ENCODE measurements around the gene SLC22A1. TPM values are rescaled to one million over a fixed set of nuclear protein-coding genes. Genes with fewer than 3 reads are reported as not detected.

SLC22A1 gene
- total and polyA plus RNA-seq, 2 of the 8 experiments (the other 6 are each of a cell fraction or from before 2014, with no cell fraction given), result 0.12 to 0.45 TPM

DNA sequence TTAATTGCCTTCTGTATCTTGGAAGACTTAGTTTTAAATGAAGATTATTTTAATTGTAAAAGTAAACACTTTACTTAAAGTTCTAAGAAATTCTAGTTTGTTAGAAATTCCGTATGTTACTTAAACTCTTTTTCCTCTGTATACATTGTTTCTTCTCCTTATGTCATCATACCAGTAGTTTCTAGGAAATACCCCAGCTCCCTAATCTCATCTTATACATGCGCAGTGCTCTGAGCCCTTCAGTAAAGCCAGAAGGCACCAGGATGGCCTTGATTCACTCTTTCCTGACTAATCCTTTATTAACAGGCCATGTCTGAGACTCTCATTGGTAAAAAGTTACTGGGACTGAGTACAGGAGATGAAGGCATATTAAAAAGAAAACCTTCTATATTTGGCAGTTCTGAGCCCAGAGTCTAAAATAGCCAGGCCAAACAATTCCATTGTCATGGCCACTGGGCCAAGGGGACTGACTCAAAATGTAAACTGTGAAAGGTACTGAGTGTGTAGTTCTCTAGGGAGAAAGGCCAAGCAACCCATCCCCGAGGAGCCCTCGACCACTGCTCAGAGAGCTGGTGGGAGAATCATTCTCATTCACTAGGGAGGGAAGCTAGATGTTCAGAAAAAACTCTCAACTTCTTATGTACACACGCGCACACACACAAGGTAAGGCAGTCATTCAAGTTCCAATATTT is 25.0 kb downstream of the SLC22A1 start:
- no peaks in the 10 kb centered on the region for H3K4me1 ChIP-seq (replicated peaks in 1 of 4; ENCODE audit: control insufficient read depth in 3 of 4, insufficient read depth in 4 of 4, low read length in 3 of 4)
- no peak overlapping the region for H3K4ac ChIP-seq (replicated peaks; ENCODE audit: insufficient read length, low read depth, low read length)
- H3K36me3 ChIP-seq (ENCODE audit: control insufficient read depth in 2 of 4, insufficient read depth in 4 of 4, low read length in 3 of 4), result no peaks in the 10 kb centered on the region
- H3K18ac ChIP-seq (ENCODE audit: extremely low read depth, low read length), result no peak overlapping the region
- TF ChIP-seq SP4 (IDR thresholded peaks at IDR 0.05; ENCODE audit: low read length), result no peak
- no peak for TF ChIP-seq RBBP5 (IDR thresholded peaks at IDR 0.05; ENCODE audit: borderline replicate concordance, low read depth, low read length)
- no peak for TF ChIP-seq KDM5A (IDR thresholded peaks at IDR 0.05; ENCODE audit: low read length)
- TF ChIP-seq HDAC2 (IDR thresholded peaks at IDR 0.05; ENCODE audit: borderline replicate concordance in 1 of 2, low read depth in 2 of 2, low read length in 2 of 2), result no peak
- no peak for TF ChIP-seq NANOG (IDR thresholded peaks at IDR 0.05; ENCODE audit: insufficient read depth, low read depth, low read length, poor library complexity, severe bottlenecking)
- TF ChIP-seq SIN3A (conservative IDR thresholded peaks at IDR 0.05 in 1 of 2, IDR thresholded peaks at IDR 0.05 in 1 of 2; ENCODE audit: low read depth in 1 of 2, low read length in 2 of 2), result no peak
- TF ChIP-seq JUND (IDR thresholded peaks at IDR 0.05; ENCODE audit: low read length), result no peak
- no peaks in the 10 kb centered on the region for H3K79me2 ChIP-seq (ENCODE audit: control insufficient read depth in 1 of 2, insufficient read depth in 2 of 2, low read length in 2 of 2)
- H3K56ac ChIP-seq (replicated peaks; ENCODE audit: insufficient read length, low read depth, low read length), result no peak overlapping the region
- no peak overlapping the region for H2AK5ac ChIP-seq (ENCODE audit: low read depth, low read length)
- no peak overlapping the region for H3K14ac ChIP-seq (ENCODE audit: insufficient read length)
- no peaks in the 10 kb centered on the region for H3K27me3 ChIP-seq (replicated peaks in 1 of 4; ENCODE audit: control insufficient read depth in 3 of 4, extremely low read depth in 1 of 4, insufficient read depth in 3 of 4, low read length in 3 of 4)
- no peak overlapping the region for H3K23ac ChIP-seq (ENCODE audit: insufficient read length)
- no peak overlapping the region for H3K9ac ChIP-seq (replicated peaks in 1 of 4; ENCODE audit: extremely low read depth in 1 of 4, low read depth in 3 of 4, low read length in 3 of 4)
- no peak overlapping the region for H4K8ac ChIP-seq (ENCODE audit: extremely low read depth, insufficient read depth, low read length)
- H2BK20ac ChIP-seq (ENCODE audit: low read length), result no peak overlapping the region
- H4K91ac ChIP-seq (replicated peaks; ENCODE audit: insufficient read length, low read length), result no peak overlapping the region
- no peak overlapping the region for H2BK15ac ChIP-seq (ENCODE audit: low read length)
- DNase-seq (ENCODE audit: low read depth in 1 of 2, low spot score in 2 of 2) (no peak), FAIRE-seq (no peak)
- POLR2A ChIA-PET (ENCODE audit: partially characterized antibody), result no interaction called here
- H2AFZ ChIP-seq (ENCODE audit: low read length), result no peak overlapping the region
- H2BK5ac ChIP-seq (ENCODE audit: low read depth, low read length), result no peak overlapping the region
- CTCF ChIA-PET (ENCODE audit: partially characterized antibody), result interaction anchor here (1.3 to 1.9 kb wide), 2 partner anchors 9 to 102 kb away, joined by 3 to 12 read pairs; no protein-coding TSS in a partner anchor
- H2BK12ac ChIP-seq (ENCODE audit: low read depth, low read length), result no peak overlapping the region
- no peaks in the 10 kb centered on the region for H3K9me3 ChIP-seq (ENCODE audit: insufficient read depth in 2 of 2, low read depth in 1 of 2, low read length in 1 of 2)
- no peak overlapping the region for H3K27ac ChIP-seq (ENCODE audit: low read depth, low read length)
- no peak overlapping the region for H3K4me3 ChIP-seq (ENCODE audit: extremely low read depth in 1 of 4, insufficient read depth in 2 of 4, low read depth in 3 of 4, low read length in 4 of 4)
- H4K20me1 ChIP-seq (replicated peaks in 1 of 2; ENCODE audit: control insufficient read depth in 1 of 2, insufficient read depth in 2 of 2, low read length in 2 of 2), result no peaks in the 10 kb centered on the region
- no peak overlapping the region for H3K4me2 ChIP-seq (ENCODE audit: insufficient read depth in 1 of 2, low read depth in 2 of 2, low read length in 2 of 2)
- no peaks in the 10 kb centered on the region for H3K79me1 ChIP-seq (ENCODE audit: low read depth, low read length)
- no peak overlapping the region for H4K5ac ChIP-seq (ENCODE audit: insufficient read length, low read depth, low read length)
- H3K23me2 ChIP-seq (ENCODE audit: low read depth, low read length), result no peaks in the 10 kb centered on the region
- no peak overlapping the region for H2BK120ac ChIP-seq (replicated peaks; ENCODE audit: low read depth, low read length)
- WGBS, 2 experiments (ENCODE audit: extremely low coverage in 1 of 2, insufficient coverage in 1 of 2, insufficient read length in 1 of 2, insufficient replicate concordance in 2 of 2, low coverage in 1 of 2, low lambda C conversion rate in 2 of 2, missing lambda C conversion rate in 1 of 2), result 95% methylated on average over 6 of the region's 6 CpGs; no CpG with 5 or more reads in 1 of the 2 experiments
